ENCODE results near the gene PPP1R3G. TPM values are rescaled to one million over a fixed set of nuclear protein-coding genes. Genes with fewer than 3 reads are reported as not detected.

Gene PPP1R3G
- total RNA-seq, 1 experiment from 2014 or later: 0.44 TPM

DNA sequence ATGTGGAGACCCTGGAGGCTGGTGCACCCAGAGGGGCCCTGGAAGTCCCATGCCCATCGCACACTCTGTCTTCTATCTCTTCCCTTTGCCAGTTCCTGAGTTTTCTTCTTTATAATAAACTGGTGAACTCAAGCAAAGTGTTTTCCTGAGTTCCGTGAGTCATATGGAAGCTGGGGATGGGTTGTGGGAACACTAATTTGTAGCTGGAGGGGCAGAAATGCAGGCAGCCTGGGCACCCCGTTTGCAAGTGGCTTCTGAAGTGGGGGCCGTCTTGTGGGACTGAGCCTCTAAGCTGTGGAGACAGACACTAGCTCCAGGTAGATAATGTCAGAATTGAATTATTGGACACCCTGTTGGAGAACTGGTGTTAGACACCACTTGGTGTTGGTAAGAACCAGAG is 3.2 kb upstream of the PPP1R3G start:
- BruUV-seq (replicated peaks): no TSS peak
- ChIA-PET CTCF (no interaction called here), POLR2A (no interaction called here)
- H3K27ac ChIP-seq (ENCODE audit: low read length): no peak overlapping the region
- no peaks in the 10 kb centered on the region; the same call in 1 of the 2 replicates for H3K27me3 ChIP-seq (ENCODE audit: control insufficient read depth, insufficient read depth, low read length)
- intact Hi-C loops (cut with micrococcal nuclease; ENCODE audit: unreplicated experiment) (no loop called here), in situ Hi-C loops (cut with HindIII; ENCODE audit: low pct_unique_long_range_greater_than_20kb, low sequenced_read_pairs) (no loop called here)
- no peaks in the 10 kb centered on the region for H3K36me3 ChIP-seq (ENCODE audit: control insufficient read depth, insufficient read depth, low read length)
- TF ChIP-seq SIN3A (IDR thresholded peaks at IDR 0.05; ENCODE audit: borderline replicate concordance, insufficient read depth, low read depth, low read length) (no peak), TCF7L2 (IDR thresholded peaks at IDR 0.05; ENCODE audit: low read depth, low read length) (no peak), POLR2AphosphoS5 (IDR thresholded peaks at IDR 0.05; ENCODE audit: low read depth, low read length) (no peak)
- TF ChIP-seq, protein P1, sequence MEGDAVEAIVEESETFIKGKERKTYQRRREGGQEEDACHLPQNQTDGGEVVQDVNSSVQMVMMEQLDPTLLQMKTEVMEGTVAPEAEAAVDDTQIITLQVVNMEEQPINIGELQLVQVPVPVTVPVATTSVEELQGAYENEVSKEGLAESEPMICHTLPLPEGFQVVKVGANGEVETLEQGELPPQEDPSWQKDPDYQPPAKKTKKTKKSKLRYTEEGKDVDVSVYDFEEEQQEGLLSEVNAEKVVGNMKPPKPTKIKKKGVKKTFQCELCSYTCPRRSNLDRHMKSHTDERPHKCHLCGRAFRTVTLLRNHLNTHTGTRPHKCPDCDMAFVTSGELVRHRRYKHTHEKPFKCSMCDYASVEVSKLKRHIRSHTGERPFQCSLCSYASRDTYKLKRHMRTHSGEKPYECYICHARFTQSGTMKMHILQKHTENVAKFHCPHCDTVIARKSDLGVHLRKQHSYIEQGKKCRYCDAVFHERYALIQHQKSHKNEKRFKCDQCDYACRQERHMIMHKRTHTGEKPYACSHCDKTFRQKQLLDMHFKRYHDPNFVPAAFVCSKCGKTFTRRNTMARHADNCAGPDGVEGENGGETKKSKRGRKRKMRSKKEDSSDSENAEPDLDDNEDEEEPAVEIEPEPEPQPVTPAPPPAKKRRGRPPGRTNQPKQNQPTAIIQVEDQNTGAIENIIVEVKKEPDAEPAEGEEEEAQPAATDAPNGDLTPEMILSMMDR (IDR thresholded peaks at IDR 0.05): no peak
- TF ChIP-seq, protein P2, sequence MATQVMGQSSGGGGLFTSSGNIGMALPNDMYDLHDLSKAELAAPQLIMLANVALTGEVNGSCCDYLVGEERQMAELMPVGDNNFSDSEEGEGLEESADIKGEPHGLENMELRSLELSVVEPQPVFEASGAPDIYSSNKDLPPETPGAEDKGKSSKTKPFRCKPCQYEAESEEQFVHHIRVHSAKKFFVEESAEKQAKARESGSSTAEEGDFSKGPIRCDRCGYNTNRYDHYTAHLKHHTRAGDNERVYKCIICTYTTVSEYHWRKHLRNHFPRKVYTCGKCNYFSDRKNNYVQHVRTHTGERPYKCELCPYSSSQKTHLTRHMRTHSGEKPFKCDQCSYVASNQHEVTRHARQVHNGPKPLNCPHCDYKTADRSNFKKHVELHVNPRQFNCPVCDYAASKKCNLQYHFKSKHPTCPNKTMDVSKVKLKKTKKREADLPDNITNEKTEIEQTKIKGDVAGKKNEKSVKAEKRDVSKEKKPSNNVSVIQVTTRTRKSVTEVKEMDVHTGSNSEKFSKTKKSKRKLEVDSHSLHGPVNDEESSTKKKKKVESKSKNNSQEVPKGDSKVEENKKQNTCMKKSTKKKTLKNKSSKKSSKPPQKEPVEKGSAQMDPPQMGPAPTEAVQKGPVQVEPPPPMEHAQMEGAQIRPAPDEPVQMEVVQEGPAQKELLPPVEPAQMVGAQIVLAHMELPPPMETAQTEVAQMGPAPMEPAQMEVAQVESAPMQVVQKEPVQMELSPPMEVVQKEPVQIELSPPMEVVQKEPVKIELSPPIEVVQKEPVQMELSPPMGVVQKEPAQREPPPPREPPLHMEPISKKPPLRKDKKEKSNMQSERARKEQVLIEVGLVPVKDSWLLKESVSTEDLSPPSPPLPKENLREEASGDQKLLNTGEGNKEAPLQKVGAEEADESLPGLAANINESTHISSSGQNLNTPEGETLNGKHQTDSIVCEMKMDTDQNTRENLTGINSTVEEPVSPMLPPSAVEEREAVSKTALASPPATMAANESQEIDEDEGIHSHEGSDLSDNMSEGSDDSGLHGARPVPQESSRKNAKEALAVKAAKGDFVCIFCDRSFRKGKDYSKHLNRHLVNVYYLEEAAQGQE (IDR thresholded peaks at IDR 0.05; ENCODE audit: insufficient read depth in 1 of 2, low read depth in 2 of 2, low read length in 1 of 2): no peak
- no peak overlapping the region for H3K4me3 ChIP-seq (ENCODE audit: low read depth in 2 of 2, low read length in 2 of 2)
- ATAC-seq: no peak
- H3K9me3 ChIP-seq (ENCODE audit: control insufficient read depth, insufficient read depth, low read depth, low read length): no peaks in the 10 kb centered on the region
- H3K4me1 ChIP-seq (ENCODE audit: control insufficient read depth, insufficient read depth, low read length): no peaks in the 10 kb centered on the region
- DNase-seq (ENCODE audit: low read depth, low spot score): no peak

DNA sequence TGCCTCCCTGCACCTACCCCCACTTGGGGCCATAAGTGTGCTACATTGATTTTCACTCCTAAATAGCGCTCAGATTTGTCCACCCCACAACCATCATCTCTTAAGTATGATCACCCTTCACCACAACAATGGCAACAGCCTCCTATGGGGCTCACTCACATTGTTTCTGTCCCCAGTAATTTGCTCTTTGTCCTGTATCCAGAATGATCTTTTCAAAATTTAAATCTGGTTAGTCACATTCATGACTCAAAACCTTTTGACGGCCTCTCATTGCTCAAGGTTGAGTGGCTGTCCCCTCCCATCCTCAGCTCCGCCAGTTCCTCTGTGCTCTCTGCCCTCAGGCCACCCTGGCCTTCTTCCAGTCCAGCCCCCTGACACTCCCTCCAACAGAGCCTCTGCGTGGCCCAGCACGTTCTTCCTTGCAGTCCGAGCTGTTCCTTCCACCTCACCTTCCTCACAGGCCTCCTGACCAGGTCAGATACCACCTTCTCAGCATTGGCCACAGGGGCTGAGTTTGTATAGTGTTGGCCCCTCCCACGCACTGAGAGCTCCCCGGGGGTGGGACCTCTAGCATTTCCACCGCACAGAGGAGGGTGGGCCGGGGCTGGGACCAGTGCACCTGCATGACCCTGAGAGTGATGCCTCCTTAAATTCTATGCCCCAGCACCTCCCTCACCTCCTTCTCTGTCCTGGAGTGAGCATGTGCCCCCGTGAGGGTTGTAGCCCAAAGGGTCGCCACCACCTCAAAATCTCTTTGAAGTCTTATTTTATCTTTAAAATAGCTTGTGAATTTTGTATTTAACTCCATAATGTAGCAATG is 2.4 kb upstream of the PPP1R3G start:
- TF ChIP-seq POLR2AphosphoS5 (IDR thresholded peaks at IDR 0.05; ENCODE audit: low read depth, low read length) (no peak), TCF7L2 (IDR thresholded peaks at IDR 0.05; ENCODE audit: low read depth, low read length) (no peak), SIN3A (IDR thresholded peaks at IDR 0.05; ENCODE audit: borderline replicate concordance, insufficient read depth, low read depth, low read length) (no peak)
- TF ChIP-seq, protein P2 (IDR thresholded peaks at IDR 0.05; ENCODE audit: insufficient read depth in 1 of 2, low read depth in 2 of 2, low read length in 1 of 2): no peak
- TF ChIP-seq, protein P1 (IDR thresholded peaks at IDR 0.05): no peak
- POLR2A ChIA-PET: no interaction called here
- ATAC-seq: no peak

More for the DNA sequence above, 2.4 kb upstream of the PPP1R3G start:
- Histone ChIP-seq H3K4me1 (ENCODE audit: control insufficient read depth, insufficient read depth, low read length) (no peaks in the 10 kb centered on the region), H3K27me3 (ENCODE audit: control insufficient read depth, insufficient read depth, low read length) (no peaks in the 10 kb centered on the region; the same call in 1 of the 2 replicates), H3K9me3 (ENCODE audit: control insufficient read depth, insufficient read depth, low read depth, low read length) (no peaks in the 10 kb centered on the region), H3K36me3 (ENCODE audit: control insufficient read depth, insufficient read depth, low read length) (no peaks in the 10 kb centered on the region), H3K27ac (ENCODE audit: low read length) (no peak overlapping the region), H3K4me3 (ENCODE audit: low read depth in 2 of 2, low read length in 2 of 2) (no peak overlapping the region)
- CTCF ChIA-PET: no interaction called here
- in situ Hi-C loops (cut with HindIII; ENCODE audit: low pct_unique_long_range_greater_than_20kb, low sequenced_read_pairs): no loop called here
- BruUV-seq (replicated peaks): no TSS peak
- no peak for DNase-seq (ENCODE audit: low read depth, low spot score)
- intact Hi-C loops (cut with micrococcal nuclease; ENCODE audit: unreplicated experiment): no loop called here
